ENCODE measurements around the gene CDH13.

The CDH13 gene

DNA sequence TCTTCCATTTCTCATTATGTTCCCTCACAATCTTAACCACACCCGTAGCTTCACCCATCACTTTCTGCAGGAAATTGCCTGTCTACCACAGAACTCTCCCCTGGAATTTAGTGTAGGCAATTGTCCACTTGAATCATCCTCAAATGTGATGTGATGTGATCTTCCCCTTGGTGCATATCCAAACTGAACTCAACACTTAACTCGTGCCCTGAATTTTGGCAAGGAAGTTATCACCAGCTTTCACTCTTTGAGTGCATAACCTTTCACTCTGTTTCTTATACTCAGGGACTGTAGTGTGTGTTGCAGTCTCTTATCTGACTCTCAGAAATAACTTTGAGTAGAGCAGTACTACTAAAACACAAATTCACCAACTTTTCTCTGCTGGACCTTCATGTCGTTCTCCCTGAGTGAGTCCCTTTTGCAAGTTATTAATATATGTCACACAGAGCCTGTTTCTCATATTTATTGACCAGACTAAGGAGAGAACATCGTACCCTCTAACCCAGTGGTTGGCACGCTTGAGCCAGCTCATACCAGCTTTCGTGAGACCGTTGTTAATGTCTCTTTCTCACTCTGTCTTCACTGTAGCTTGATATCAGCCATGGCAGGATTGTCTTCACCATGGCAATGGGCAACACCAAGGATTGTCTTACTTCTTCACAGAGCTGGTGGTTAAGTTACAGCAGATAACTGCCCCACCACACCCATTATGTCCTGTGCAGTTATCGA, 622.1 kb downstream of the CDH13 start:
- DNase-seq (ENCODE audit: low read depth), result no peak

- no peak for DNase-seq (ENCODE audit: low read depth)
Measured at GRCh38 chr16:83253521-83253920, 626.8 kb downstream of the CDH13 start.

- DNase-seq (ENCODE audit: low read depth), result no peak
Measured at GRCh38 chr16:83258366-83258928, 631.7 kb downstream of the CDH13 start.

DNA sequence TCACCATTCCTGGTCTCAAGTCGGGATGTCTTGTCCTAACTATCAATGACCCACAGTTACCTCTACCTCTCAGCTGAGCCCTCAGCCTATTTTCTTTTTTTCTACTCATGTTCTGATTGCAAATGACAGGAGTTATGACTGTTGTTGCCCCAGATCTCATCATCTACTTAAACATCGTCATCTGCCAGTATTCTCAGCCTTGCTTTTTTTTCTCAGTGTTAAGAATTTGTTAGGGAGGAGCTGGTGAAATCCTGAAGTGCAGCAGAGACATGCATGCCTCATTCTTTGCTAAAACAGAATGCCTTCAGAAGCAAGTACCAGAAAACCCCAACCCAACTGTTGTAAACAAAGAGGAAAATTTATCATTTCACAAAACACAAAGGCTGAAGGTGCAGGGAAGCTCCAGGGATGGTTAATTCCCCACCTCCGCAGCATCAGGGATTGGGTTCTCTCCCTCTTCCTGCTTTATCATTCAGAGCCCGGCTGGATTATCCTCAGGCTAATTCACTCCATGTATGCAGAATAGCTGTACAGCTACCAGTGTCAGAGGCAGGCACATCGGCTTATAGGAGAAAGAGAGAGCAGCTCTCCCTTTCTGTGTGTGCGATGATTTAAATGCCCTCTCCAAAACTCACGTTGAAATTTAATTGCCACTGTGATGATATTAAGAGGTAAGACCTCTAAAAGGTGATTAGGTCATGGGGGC, 640.2 kb downstream of the CDH13 start:
- no peak for DNase-seq (ENCODE audit: low read depth)

DNA sequence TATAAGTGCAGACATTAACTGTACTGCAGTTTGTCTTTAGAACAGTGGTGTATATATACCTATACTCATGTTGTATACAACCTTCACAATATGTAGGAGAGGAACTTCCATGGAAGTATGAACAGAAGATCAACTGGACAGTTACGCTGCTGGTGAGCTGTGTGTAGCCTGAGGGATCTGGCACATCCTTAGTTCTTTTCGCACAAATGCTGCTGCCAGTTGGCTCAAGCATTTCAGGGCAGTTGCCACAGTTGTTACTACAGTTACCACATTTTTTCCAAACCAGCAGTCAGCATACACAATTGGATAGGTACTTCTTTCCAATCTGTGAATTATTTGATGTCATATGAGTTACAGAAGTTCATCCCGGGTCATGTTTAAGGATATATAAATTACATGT, 641.4 kb downstream of the CDH13 start:
- no peak for DNase-seq (ENCODE audit: low read depth)

DNA sequence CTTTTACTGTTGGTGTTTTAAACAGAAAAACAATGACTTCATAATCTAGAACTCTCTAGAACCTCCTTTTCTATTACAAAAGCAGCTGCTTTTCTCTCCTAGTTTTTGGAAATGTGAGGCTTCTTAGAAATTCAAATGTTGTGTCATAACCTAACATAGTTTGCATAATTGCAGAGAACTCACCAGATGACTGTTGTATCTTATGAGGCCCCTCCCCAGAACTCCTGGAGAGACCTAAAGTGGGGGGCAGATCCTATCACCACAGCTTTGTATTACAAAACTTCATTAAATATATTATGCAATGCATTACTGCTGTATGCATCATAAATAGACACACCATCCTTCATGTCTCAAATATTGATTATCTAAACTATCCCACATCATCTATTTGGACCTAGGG, 642.3 kb downstream of the CDH13 start:
- DNase-seq (ENCODE audit: low read depth), result no peak

- DNase-seq (ENCODE audit: low read depth), result no peak
Measured at GRCh38 chr16:83269541-83269940, 642.8 kb downstream of the CDH13 start.

GRCh38 chr16:83270061-83270460, 643.3 kb downstream of the CDH13 start:
- no peak for DNase-seq (ENCODE audit: low read depth)

DNA sequence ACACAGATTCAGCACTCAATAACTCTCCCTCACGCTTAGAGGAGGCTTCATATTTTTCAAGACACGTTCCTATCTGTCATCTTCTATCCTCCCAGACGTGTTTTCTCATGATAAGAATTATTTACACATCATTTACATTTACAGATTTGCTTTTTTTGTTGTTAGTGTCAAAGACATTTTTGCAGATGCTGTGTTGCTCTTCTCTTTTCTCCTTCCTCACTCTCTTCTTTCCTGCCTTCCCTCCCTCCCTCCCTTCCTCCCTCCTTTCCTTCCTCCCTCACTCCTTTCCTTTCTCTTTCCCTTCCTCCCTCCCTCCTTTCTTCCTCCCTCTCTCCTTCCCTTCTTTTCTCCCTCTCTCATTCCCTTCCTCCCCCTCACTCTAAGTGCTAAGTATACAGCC, 643.9 kb downstream of the CDH13 start:
- no peak for DNase-seq (ENCODE audit: low read depth)

GRCh38 chr16:83271123-83271522, 644.4 kb downstream of the CDH13 start:
- DNase-seq (ENCODE audit: low read depth), result no peak

GRCh38 chr16:83271970-83272575, 645.3 kb downstream of the CDH13 start:
- DNase-seq (ENCODE audit: low read depth), result no peak

DNA sequence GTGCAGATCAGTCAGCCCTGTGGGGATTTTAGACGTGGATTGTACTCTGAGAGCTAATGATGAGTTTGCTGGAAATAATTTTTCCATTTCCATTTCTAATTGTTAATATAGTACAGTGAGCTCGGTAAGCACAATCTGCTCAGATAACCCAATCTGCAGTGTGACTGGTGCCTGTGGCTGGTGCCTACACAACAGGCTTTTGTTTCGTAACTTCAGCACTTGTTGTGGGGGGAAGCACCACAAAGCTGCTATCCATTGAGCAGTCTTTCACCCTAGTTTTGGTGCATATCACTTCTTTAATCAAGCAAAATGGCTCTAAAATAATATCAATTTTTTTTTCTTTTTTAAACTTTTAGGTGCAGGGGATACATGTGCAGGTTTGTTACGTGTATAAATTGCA, 646.1 kb downstream of the CDH13 start:
- no peak for DNase-seq (ENCODE audit: low read depth)

DNA sequence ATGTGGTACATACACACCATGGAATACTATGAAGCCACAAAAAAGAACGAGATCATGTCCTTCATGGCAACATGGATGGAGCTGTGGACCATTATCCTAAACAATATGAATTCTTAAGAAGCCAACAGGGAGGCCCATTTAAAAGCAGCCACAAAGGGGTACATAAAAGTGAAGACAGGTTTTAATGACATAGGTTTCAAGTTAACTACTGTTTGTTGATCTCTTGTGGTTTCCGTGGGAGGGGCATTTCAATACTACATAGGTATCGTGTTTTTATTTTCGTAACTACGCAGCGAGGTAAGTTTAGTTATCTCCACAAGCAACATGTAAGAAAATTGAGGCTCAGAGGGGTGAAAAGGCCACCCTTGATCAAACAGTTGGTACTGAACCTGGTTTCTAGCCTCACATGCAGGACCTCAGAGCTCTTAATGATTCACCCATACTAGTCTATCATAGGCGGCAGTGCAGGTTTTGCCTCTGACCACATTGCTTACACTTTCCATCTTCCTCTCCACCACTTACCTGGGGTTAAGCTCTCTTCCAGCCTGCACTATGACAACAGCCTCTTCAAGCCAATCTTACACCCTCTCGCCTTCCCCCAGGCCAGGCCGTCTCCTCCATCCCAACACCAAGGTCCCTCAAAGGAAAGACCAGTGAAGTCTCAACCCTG, 646.9 kb downstream of the CDH13 start:
- DNase-seq (ENCODE audit: low read depth), result no peak

- no peak for DNase-seq (ENCODE audit: low read depth)
Measured at GRCh38 chr16:83279251-83279650, 652.5 kb downstream of the CDH13 start.

DNA sequence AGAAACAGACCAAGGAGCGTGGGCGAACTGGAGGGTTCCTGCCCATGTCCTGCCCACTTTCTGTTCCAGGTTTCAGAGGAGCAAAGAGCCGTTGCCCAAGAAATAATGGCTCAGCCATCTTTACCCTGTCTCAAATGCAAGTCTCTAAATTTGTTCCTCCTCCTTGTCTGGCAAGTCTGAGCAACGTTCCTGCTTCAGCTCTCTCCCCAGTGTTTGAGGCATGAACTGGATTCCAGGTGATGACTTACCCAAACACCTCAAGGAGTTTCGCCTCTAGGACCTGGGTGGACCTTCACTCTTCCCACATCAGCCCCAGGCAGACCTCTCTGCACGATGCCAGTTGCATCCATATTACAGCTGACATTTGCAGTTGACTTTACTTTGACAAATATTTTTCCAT, 659.2 kb downstream of the CDH13 start:
- no peak for DNase-seq (ENCODE audit: low read depth)

GRCh38 chr16:83296505-83296904, 669.7 kb downstream of the CDH13 start:
- no peak for DNase-seq (ENCODE audit: low read depth)

- DNase-seq (ENCODE audit: low read depth), result no peak
Measured at GRCh38 chr16:83298541-83298940, 671.8 kb downstream of the CDH13 start.

DNA sequence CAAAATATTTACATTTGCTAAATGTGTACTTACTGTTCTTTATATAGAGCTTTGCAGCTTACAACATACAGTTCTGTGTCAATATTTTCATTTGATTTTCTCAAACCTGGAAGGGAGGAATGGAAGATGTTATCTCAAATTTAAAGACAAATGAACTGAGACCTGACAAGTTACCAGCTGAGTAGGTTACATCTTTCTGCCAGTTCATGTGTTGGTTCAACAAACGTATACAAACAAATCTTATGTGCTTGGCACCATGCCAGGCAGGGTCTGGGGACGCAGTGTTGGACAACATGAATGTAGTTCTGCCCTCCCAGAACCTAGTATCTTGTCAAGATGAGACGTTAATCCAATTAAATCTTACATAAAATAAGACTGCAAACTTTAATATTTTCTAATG, 673.6 kb downstream of the CDH13 start:
- DNase-seq (ENCODE audit: low read depth), result no peak

DNA sequence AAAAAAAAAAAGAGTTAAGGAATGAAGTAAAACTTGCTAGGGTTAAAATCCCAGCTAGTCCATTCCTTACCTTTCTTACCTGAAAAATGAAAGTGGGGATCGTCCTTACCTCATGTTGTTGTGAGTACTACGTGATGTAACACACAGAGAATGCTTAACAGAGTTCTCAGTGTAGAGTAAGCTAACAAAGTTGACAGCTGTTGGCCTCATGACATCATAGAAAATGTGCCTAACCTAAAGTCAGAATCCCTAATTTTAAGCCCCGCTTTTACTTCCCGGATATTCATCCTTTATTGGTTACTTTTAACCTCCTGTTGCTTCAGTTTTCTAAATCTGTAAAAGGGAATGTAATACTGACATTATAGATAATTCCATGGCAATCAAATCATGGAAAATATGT, 675.2 kb downstream of the CDH13 start:
- DNase-seq (ENCODE audit: low read depth), result no peak

- DNase-seq (ENCODE audit: low read depth), result no peak
Measured at GRCh38 chr16:83302853-83303252, 676.1 kb downstream of the CDH13 start.

GRCh38 chr16:83305092-83305491, 678.3 kb downstream of the CDH13 start:
- DNase-seq (ENCODE audit: low read depth), result no peak

- no peak for DNase-seq (ENCODE audit: low read depth)
Measured at GRCh38 chr16:83306961-83307593, 680.3 kb downstream of the CDH13 start.

Data from activated T-cell treated with anti-CD3 and anti-CD28 coated beads for 24 hours (primary cell).